GM12801 (cell line): ENCODE measurements around the gene TARBP1.

Experiments used
- CTCF ChIP-seq: IDR thresholded peaks from one replicate; pipeline ENCODE4 v1.5.1; 2011; ENCODE audit warnings: control low read depth; ENCODE audit not compliant: insufficient read length; ENCODE audit errors: extremely low read depth

TARBP1 gene

GRCh38 chr1:234369784-234370183 is 109.2 kb downstream of the TARBP1 start:
- no peak for TF ChIP-seq CTCF

- TF ChIP-seq CTCF: no peak
Measured at GRCh38 chr1:234369033-234369430, 109.9 kb downstream of the TARBP1 start.

GRCh38 chr1:234368320-234369032 is 110.5 kb downstream of the TARBP1 start:
- no peak for TF ChIP-seq CTCF

GRCh38 chr1:234362558-234362957 is 116.4 kb downstream of the TARBP1 start:
- no peak for TF ChIP-seq CTCF

- no peak for TF ChIP-seq CTCF
Measured at GRCh38 chr1:234361102-234361603, 117.8 kb downstream of the TARBP1 start.

- no peak for TF ChIP-seq CTCF
Measured at GRCh38 chr1:234357831-234358230, 121.1 kb downstream of the TARBP1 start.

- TF ChIP-seq CTCF: no peak
Measured at GRCh38 chr1:234355782-234356510, 123.0 kb downstream of the TARBP1 start.
